T-cell (primary cell): Measurements from ENCODE around the gene TMEM187. TPM values are rescaled to one million over a fixed set of nuclear protein-coding genes. Genes with fewer than 3 reads are reported as not detected.

Source experiments
- ATAC-seq, 4 experiments: fragments of 200-7000 bp in 3 of 4; fragments of 150-1000 bp in 1 of 4; cut with Tn5 transposase; replicated peaks in 1 of 4; 1 replicate in 3 of 4; 2 replicates in 1 of 4; pipeline ENCODE4 v1.10.0; 2021; ENCODE audit warnings: moderate library complexity in 3 of 4, mild to moderate bottlenecking in 2 of 4, moderate number of reproducible peaks in 1 of 4
- CTCF ChIA-PET, 2 donors: fragments of 300-600 bp; sonication (Branson Sonifier 250); formaldehyde crosslinking; loops; one replicate each; lab custom pipeline; 2022; ENCODE audit warnings: antibody characterized with exemption in 2 of 2; lab: Charles Lee
- POLR2A ChIA-PET, 2 donors: fragments of 300-600 bp; sonication (Branson Sonifier 250); formaldehyde crosslinking; loops; one replicate each; lab custom pipeline; 2022; ENCODE audit warnings: antibody characterized with exemption in 2 of 2; lab: Charles Lee
- DNase-seq, 35 experiments: peaks; one replicate each; pipeline versions ENCODE4 v3.0.0 to v3.0.0-alpha.2; 2013 to 2023
- H3K27ac ChIP-seq: one replicate; pipeline ENCODE4 v1.5.1; 2013; ENCODE audit warnings: low read length
- H3K27me3 ChIP-seq, 2 experiments: replicated peaks in 1 of 2; 1 replicate in 1 of 2; 2 replicates in 1 of 2; pipeline versions ENCODE4 v1.6.1 to v1.7.0; 2013; ENCODE audit warnings: low read length in 1 of 2, mixed read lengths in 1 of 2; ENCODE audit not compliant: control insufficient read depth in 2 of 2, insufficient read depth in 2 of 2; ENCODE audit errors: extremely low read depth in 1 of 2
- H3K36me3 ChIP-seq, 2 donors: 1 replicate in 1 of 2; 2 replicates in 1 of 2; pipeline versions ENCODE4 v1.6.1 to v1.7.0; 2013; ENCODE audit warnings: low read length in 1 of 2; ENCODE audit not compliant: control insufficient read depth in 2 of 2, insufficient read depth in 1 of 2; ENCODE audit errors: extremely low read depth in 1 of 2
- H3K4me1 ChIP-seq, 2 experiments: 1 replicate in 1 of 2; 2 replicates in 1 of 2; pipeline versions ENCODE4 v1.6.1 to v1.7.0; 2013; ENCODE audit warnings: low read length in 2 of 2, mixed read lengths in 1 of 2; ENCODE audit not compliant: insufficient read depth in 2 of 2, control insufficient read depth in 1 of 2; ENCODE audit errors: extremely low read depth in 1 of 2
- H3K4me3 ChIP-seq, 2 donors: 1 replicate in 1 of 2; 2 replicates in 1 of 2; pipeline versions ENCODE4 v1.5.1 to v1.7.0; 2013; ENCODE audit warnings: mild to moderate bottlenecking in 2 of 2, low read length in 1 of 2, moderate library complexity in 1 of 2; ENCODE audit not compliant: control insufficient read depth in 1 of 2; ENCODE audit errors: extremely low read depth in 1 of 2
- H3K9me3 ChIP-seq: 2 replicates; pipeline ENCODE4 v1.7.0; 2013
- H3K27ac Mint-ChIP-seq, 2 donors: one replicate each; pipeline ENCODE4 v1.8.0; 2020 to 2021; ENCODE audit warnings: mild to moderate bottlenecking in 2 of 2, mixed read lengths in 2 of 2
- H3K27me3 Mint-ChIP-seq, 2 donors: one replicate each; pipeline ENCODE4 v1.8.0; 2021 to 2022; ENCODE audit warnings: mixed read lengths in 2 of 2
- H3K36me3 Mint-ChIP-seq: one replicate; pipeline ENCODE4 v1.8.0; 2021; ENCODE audit warnings: mixed read lengths
- H3K4me1 Mint-ChIP-seq, 3 donors: one replicate each; pipeline ENCODE4 v1.8.0; 2020 to 2022; ENCODE audit warnings: mixed read lengths in 3 of 3, mild to moderate bottlenecking in 1 of 3
- H3K4me3 Mint-ChIP-seq, 3 donors: one replicate each; pipeline ENCODE4 v1.8.0; 2020 to 2022; ENCODE audit warnings: mild to moderate bottlenecking in 3 of 3, mixed read lengths in 3 of 3, moderate library complexity in 3 of 3
- H3K9me3 Mint-ChIP-seq, 3 donors: one replicate each; pipeline ENCODE4 v1.8.0; 2020 to 2022; ENCODE audit warnings: mixed read lengths in 3 of 3
- WGBS: methylation state at CpG from one replicate; pipeline ENCODE4 v1.1.5; 2013; ENCODE audit warnings: missing lambda C conversion rate; ENCODE audit not compliant: insufficient coverage; 5-methylcytosine and 5-hydroxymethylcytosine counted together
- total RNA-seq, 35 experiments: library from RNA in 6 of 35; stranded (reverse) in 6 of 35; fragments of 120-200 nt in 1 of 35; gene quantifications; one replicate each; pipeline versions ENCODE4 v1.2.1 to v1.2.4 and lab custom pipeline; 2013 to 2026

TMEM187 gene
- total RNA-seq, 5 donors from 2014 or later (not counting 1 experiment from before 2014, with no cell fraction given): 4.0 to 16.9 (median 14.1) TPM

DNA sequence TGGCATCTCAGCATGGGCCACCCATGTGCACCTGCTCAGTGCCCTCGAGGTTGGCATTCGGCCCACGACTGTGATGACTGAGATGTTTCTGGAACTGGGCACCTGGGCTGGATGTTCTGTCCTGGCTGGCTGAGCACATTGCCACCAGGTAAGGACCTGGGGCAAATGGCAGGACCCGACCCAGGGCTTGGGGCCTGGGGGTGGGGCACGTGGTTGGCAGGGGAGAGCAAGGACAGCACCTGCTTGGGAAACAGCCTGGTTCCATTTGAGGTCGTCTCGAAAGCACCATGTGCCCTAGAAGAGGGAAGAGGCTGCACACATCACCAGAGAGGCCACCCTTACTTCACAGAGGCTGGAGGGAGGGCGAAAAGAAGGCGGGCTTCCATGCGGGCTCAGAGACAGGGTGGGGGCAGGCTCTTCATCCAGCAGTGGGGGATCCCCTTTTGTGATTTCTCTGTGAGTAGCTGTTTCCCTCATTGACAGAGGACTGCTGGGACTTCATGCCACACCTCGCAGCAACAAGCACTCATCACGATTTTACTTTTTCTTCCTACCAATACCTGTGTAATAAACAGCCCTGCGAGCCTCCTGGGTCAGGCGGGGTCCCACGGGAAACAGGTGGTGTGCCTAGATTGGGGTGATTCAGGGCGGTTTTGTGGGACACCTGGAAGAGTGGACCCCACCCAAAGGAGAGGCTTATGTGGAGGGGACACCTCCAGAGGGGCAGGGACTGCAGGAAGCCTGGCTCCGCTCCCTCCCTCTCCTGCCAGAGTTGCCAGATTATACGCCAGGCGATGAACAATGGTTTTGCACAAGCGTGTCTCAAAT is 12.0 kb downstream of the TMEM187 start:
- Mint-ChIP-seq H3K4me3 (peak overlapping the region; percentile 61 to 76 (median 76)), H3K27ac (peak overlapping the region; percentile 95 to 98), H3K4me1 (peaks cover 38 to 63% (median 52%) of the 10 kb centered on the region in 3 donors), H3K9me3 (no peaks in the 10 kb centered on the region), H3K27me3 (peaks cover 0 to 10% of the 10 kb centered on the region in 2 donors), H3K36me3 (no peaks in the 10 kb centered on the region)
- H3K4me3 ChIP-seq: no peak overlapping the region
- H3K27ac ChIP-seq: peak overlapping the region; percentile 93
- ChIA-PET POLR2A (interaction anchor here in 1 of 2 donors (0.5 kb wide), 1 partner anchor 386 kb away, joined by 21 read pairs; no protein-coding TSS in a partner anchor), CTCF (interaction anchor here in 1 of 2 donors (0.6 kb wide), 1 partner anchor 103 kb away, joined by 3 read pairs; no protein-coding TSS in a partner anchor)
- H3K27me3 ChIP-seq: no peaks in the 10 kb centered on the region
- DNase-seq: peak in 13 of 35 experiments; percentile 3 to 73 (median 33)
- peak; percentile 17 to 60 (median 32) for ATAC-seq
- no peaks in the 10 kb centered on the region for H3K9me3 ChIP-seq
- H3K4me1 ChIP-seq: peaks cover 17 to 77% of the 10 kb centered on the region in 2 experiments
- 63% methylated on average over 3 of the region's 20 CpGs for WGBS
- H3K36me3 ChIP-seq: no peaks in the 10 kb centered on the region

DNA sequence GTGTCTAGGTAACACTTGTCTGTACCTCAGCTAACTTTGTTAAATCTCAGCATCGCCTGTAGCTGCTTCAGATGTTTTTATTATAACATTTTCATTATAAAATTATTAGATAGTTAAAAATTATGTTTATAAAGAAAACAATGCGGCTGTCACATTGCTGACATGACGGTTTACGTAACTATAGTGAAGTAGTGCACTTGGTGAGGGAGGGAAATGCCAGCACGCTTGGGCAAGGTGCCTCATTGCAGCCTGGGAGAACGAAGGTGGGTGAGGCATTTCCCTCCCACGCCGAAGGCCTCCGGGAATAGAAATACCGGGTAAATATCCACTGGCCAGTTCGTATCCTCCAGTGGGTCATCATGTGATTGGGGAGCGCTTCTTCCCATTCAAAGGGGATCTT is 15.9 kb downstream of the TMEM187 start:
- ChIA-PET POLR2A (no interaction called here), CTCF (no interaction called here)
- no peaks in the 10 kb centered on the region for H3K9me3 ChIP-seq
- no peak for ATAC-seq
- H3K27ac ChIP-seq: no peak overlapping the region
- WGBS: 100% methylated on average over 6 of the region's 12 CpGs
- Mint-ChIP-seq H3K27me3 (peaks cover 0 to 15% of the 10 kb centered on the region in 2 donors), H3K27ac (no peak overlapping the region), H3K36me3 (no peaks in the 10 kb centered on the region), H3K4me1 (peaks cover 28 to 46% (median 33%) of the 10 kb centered on the region in 3 donors), H3K9me3 (no peaks in the 10 kb centered on the region), H3K4me3 (no peak overlapping the region)
- H3K27me3 ChIP-seq: no peaks in the 10 kb centered on the region
- H3K4me1 ChIP-seq: peaks cover 0 to 53% of the 10 kb centered on the region in 2 experiments
- no peaks in the 10 kb centered on the region for H3K36me3 ChIP-seq
- H3K4me3 ChIP-seq: no peak overlapping the region
- DNase-seq: no peak

DNA sequence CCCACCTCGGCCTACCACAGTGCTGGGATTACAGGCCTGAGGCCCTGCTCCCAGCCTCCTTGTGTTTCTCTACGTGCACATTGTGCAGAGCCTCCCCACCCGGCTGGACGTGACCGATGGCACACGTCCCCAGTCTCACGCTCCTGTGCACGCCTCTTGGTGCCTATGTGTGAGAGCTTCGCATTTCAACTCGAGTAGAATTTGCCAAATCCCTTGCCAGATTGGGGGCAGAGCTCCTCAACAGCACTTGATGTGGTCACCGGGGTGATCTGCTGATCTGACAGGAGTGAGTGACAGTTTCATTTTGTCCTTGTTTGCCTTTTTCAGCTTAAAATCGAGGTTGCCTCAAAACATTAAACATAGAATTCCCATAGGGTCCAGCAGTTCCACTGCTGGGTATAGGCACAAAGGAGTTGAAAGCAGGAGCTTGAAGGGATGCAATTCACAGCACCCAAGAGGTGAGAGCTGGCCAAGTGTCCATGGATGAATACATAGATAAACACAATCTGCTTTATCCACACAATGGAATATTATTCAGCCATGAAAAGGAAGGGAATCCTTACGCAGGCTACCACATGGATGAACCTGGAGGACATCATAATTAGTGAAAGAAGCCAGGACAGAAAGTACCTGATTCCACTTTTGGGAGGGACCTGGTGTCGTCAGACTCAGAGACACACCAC is 17.6 kb downstream of the TMEM187 start:
- Mint-ChIP-seq H3K27me3 (peaks cover 0 to 12% of the 10 kb centered on the region in 2 donors), H3K4me3 (peak overlapping the region; percentile 36 to 65 (median 64)), H3K9me3 (no peaks in the 10 kb centered on the region), H3K4me1 (peaks cover 19 to 31% (median 19%) of the 10 kb centered on the region in 3 donors), H3K36me3 (no peaks in the 10 kb centered on the region), H3K27ac (peak overlapping the region; percentile 89 to 91)
- Histone ChIP-seq H3K27me3 (no peaks in the 10 kb centered on the region), H3K27ac (peak overlapping the region; percentile 34), H3K9me3 (no peaks in the 10 kb centered on the region), H3K4me1 (peaks cover 0 to 37% of the 10 kb centered on the region in 2 experiments), H3K4me3 (no peak overlapping the region), H3K36me3 (no peaks in the 10 kb centered on the region)
- CTCF ChIA-PET: interaction anchor here in 1 of 2 donors (0.9 kb wide), 1 partner anchor 12 kb away, joined by 3 read pairs; no protein-coding TSS in a partner anchor
- POLR2A ChIA-PET: no interaction called here
- DNase-seq: peak in 3 of 35 experiments; percentile 31 to 50 (median 39)
- WGBS: 45% methylated on average over 4 of the region's 14 CpGs
- ATAC-seq: peak; percentile 24 to 55 (median 38)

DNA sequence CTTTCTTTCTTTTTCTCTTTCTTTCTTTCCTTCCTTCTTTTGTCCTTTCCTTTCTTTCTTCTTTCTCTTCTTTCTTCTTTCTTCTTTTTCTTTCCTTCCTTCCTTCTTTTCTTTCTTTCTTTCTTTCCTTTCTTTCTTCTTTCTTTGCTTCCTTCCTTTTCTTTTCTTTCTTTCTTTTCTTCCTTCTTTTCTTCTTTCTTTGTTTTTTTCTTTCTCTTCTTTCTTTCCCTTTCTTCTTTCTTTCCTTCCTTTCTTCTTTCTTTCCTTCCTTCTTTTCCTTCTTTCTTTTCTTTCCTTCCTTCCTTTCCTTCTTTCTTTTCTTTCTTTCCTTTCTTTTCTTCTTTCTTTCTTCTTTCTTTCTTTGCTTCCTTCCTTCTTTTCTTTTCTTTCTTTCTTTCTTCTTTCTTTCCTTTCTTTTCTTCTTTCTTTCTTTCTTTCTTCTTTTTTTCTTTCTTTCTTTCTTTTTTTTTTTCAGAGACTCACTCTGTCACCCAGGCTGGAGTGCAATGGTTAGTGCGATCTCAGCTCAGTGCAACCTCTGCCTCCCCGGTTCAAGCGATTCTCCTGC is 18.5 kb downstream of the TMEM187 start:
- no peaks in the 10 kb centered on the region for H3K9me3 Mint-ChIP-seq
- H3K27me3 Mint-ChIP-seq: peaks cover 0 to 12% of the 10 kb centered on the region in 2 donors
- no CpG with 5 or more reads among the region's 3 CpGs for WGBS
- no peak overlapping the region for H3K27ac ChIP-seq
- H3K36me3 Mint-ChIP-seq: no peaks in the 10 kb centered on the region
- CTCF ChIA-PET: no interaction called here
- peak overlapping the region in 1 of 2 donors; percentile 78 for H3K27ac Mint-ChIP-seq
- DNase-seq (no peak), ATAC-seq (no peak)
- peaks cover 14 to 26% (median 19%) of the 10 kb centered on the region in 3 donors for H3K4me1 Mint-ChIP-seq
- H3K27me3 ChIP-seq: no peaks in the 10 kb centered on the region
- no peak overlapping the region for H3K4me3 ChIP-seq
- H3K36me3 ChIP-seq: no peaks in the 10 kb centered on the region
- POLR2A ChIA-PET: interaction anchor here in 1 of 2 donors (0.6 kb wide), 1 partner anchor 55 kb away, joined by 8 read pairs; no protein-coding TSS in a partner anchor
- H3K9me3 ChIP-seq: no peaks in the 10 kb centered on the region
- H3K4me1 ChIP-seq: peaks cover 0 to 28% of the 10 kb centered on the region in 2 experiments
- peak overlapping the region in 1 of 3 donors; percentile 13 for H3K4me3 Mint-ChIP-seq

DNA sequence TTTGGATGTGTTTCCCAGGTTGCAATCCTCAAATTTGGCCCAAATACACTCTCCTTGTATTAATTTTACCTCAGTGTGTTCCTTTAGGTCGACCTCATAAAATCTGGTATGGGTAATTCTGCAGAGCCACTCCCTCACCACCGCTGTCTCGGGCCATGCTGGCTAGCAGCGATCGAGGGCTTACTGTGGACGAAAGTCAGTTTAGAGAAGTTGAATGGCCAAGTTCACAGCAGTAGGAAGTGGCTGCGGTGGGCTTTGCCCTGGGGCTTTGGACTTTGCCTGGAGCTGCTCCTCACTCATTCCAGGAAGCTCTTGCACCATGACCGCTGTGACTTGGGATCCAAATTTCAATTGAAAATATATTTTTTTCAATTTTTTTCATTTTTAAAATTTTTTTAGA is 19.6 kb downstream of the TMEM187 start:
- Mint-ChIP-seq H3K27me3 (peaks cover 0 to 12% of the 10 kb centered on the region in 2 donors), H3K27ac (no peak overlapping the region)

DNA sequence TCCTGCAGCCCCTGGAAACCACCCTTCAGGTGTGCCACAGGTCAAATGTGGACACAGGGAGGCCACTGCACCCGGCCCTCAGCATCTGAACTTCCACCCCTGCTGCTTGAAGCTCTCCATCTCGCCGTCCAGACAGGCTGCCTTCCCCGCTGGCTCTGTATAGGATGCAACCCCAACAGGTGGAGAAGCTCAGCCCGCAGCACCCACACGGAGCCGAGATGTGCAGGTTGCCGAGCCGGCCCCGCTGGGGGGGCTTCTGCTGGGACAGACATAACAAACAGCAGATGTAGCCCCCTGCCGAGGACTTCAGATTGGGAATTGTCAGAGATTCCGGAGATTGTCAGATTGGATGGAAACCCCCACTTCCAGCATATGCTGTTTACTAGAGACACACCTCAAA is 20.5 kb downstream of the TMEM187 start:
- no peaks in the 10 kb centered on the region for H3K36me3 ChIP-seq
- no peak overlapping the region for H3K4me3 Mint-ChIP-seq
- H3K27me3 Mint-ChIP-seq: peaks cover 0 to 12% of the 10 kb centered on the region in 2 donors
- H3K27ac ChIP-seq: no peak overlapping the region
- peaks cover 0 to 15% of the 10 kb centered on the region in 2 experiments for H3K4me1 ChIP-seq
- H3K9me3 ChIP-seq: no peaks in the 10 kb centered on the region
- H3K9me3 Mint-ChIP-seq: no peaks in the 10 kb centered on the region
- CTCF ChIA-PET: no interaction called here
- no peak overlapping the region for H3K4me3 ChIP-seq
- 91% methylated on average over 7 of the region's 12 CpGs for WGBS
- DNase-seq (no peak), ATAC-seq (no peak)
- H3K27ac Mint-ChIP-seq: no peak overlapping the region
- H3K27me3 ChIP-seq: no peaks in the 10 kb centered on the region
- no peaks in the 10 kb centered on the region for H3K36me3 Mint-ChIP-seq
- POLR2A ChIA-PET: no interaction called here
- H3K4me1 Mint-ChIP-seq: peaks cover 12 to 22% (median 19%) of the 10 kb centered on the region in 3 donors

More for the DNA sequence above, 19.6 kb downstream of the TMEM187 start:
- Mint-ChIP-seq H3K9me3 (no peaks in the 10 kb centered on the region), H3K4me3 (no peak overlapping the region), H3K4me1 (peaks cover 13 to 23% (median 19%) of the 10 kb centered on the region in 3 donors), H3K36me3 (no peaks in the 10 kb centered on the region)
- Histone ChIP-seq H3K4me3 (no peak overlapping the region), H3K36me3 (no peaks in the 10 kb centered on the region), H3K27me3 (no peaks in the 10 kb centered on the region), H3K4me1 (peaks cover 0 to 17% of the 10 kb centered on the region in 2 experiments), H3K27ac (no peak overlapping the region), H3K9me3 (no peaks in the 10 kb centered on the region)
- WGBS: 100% methylated on average over 5 of the region's 8 CpGs
- no peak for ATAC-seq
- CTCF ChIA-PET: interaction anchor here (0.6 kb wide), 3 partner anchors 11 to 322 kb away, joined by 3 to 5 read pairs (median 4); no protein-coding TSS in a partner anchor
- DNase-seq: no peak
- POLR2A ChIA-PET: no interaction called here
